Lung (tissue), 12 donors: ENCODE measurements around the gene ALPG. TPM values are rescaled to one million over a fixed set of nuclear protein-coding genes. Genes with fewer than 3 reads are reported as not detected.

ENCODE experiments used
- ATAC-seq: fragments of 200-7000 bp; cut with Tn5 transposase; one replicate; pipeline ENCODE4 v1.9.1; 2020; ENCODE audit warnings: moderate number of reproducible peaks; ENCODE audit not compliant: insufficient read depth, low FRiP score
- DNase-seq, 3 donors: peaks; one replicate each; pipeline ENCODE4 v3.0.0-alpha.2; 2013 to 2017
- H3K27ac ChIP-seq, 2 donors: one replicate each; pipeline ENCODE4 v1.5.1; 2013; ENCODE audit warnings: mild to moderate bottlenecking in 2 of 2, moderate library complexity in 2 of 2, control low read depth in 1 of 2, inconsistent platforms in 1 of 2, low read depth in 1 of 2, low read length in 1 of 2
- H3K27me3 ChIP-seq, 3 donors: one replicate each; pipeline ENCODE4 v1.5.1; 2013; ENCODE audit warnings: low read length in 2 of 3; ENCODE audit not compliant: control insufficient read depth in 3 of 3, insufficient read depth in 3 of 3
- H3K36me3 ChIP-seq, 4 donors: one replicate each; pipeline ENCODE4 v1.5.1; 2013; ENCODE audit warnings: low read length in 4 of 4, mild to moderate bottlenecking in 1 of 4, moderate library complexity in 1 of 4; ENCODE audit not compliant: control insufficient read depth in 4 of 4, insufficient read depth in 4 of 4
- H3K4me1 ChIP-seq, 5 donors: one replicate each; pipeline ENCODE4 v1.5.1; 2013; ENCODE audit warnings: low read length in 5 of 5, mild to moderate bottlenecking in 2 of 5, moderate library complexity in 1 of 5; ENCODE audit not compliant: control insufficient read depth in 5 of 5, insufficient read depth in 5 of 5
- H3K4me3 ChIP-seq: one replicate; pipeline ENCODE4 v1.5.1; 2013; ENCODE audit warnings: mild to moderate bottlenecking, control low read depth, moderate library complexity
- H3K9ac ChIP-seq, 2 donors: one replicate each; pipeline ENCODE4 v1.5.1; 2013; ENCODE audit warnings: low read length in 2 of 2, control low read depth in 1 of 2; ENCODE audit not compliant: insufficient read depth in 1 of 2
- H3K9me3 ChIP-seq, 4 donors: one replicate each; pipeline ENCODE4 v1.5.1; 2013; ENCODE audit warnings: low read length in 3 of 4, mild to moderate bottlenecking in 1 of 4, moderate library complexity in 1 of 4; ENCODE audit not compliant: control insufficient read depth in 4 of 4, insufficient read depth in 3 of 4
- whole genome bisulfite sequencing, 2 donors: extraction: QIAGEN DNeasy Blood & Tissue Kit; methylation state at CpG; one replicate each; pipeline ENCODE4 v1.1.7; 2013; 5-methylcytosine and 5-hydroxymethylcytosine counted together
- polyA plus RNA-seq, 2 donors: library from polyadenylated mRNA; stranded (reverse); fragments of 200-250 nt; gene quantifications; one replicate each; pipeline ENCODE4 v1.2.1, GENCODE V29; 2013
- total RNA-seq, 2 donors: library from RNA; depleted of rRNA in 1 of 2; stranded (reverse); fragments of >200 nt in 1 of 2; gene quantifications; one replicate each; pipeline ENCODE4 v1.2.1, GENCODE V29; 2014 to 2021
- TF ChIP-seq, protein P1 (sequence below): IDR thresholded peaks from 2 replicates; pipeline ENCODE4 v1.5.1; 2012; ENCODE audit warnings: mild to moderate bottlenecking; ENCODE audit errors: control extremely low read depth, extremely low read depth
- donor health status: control.
- donor health status: control.
- donor health status: Bipolar disorder and iron deficiency.
- donor health status: healthy.
- donor health status: DM: yes; HTN: yes; CAD: no.

ALPG gene
- total and polyA plus RNA-seq, 4 donors, result 0.14 to 1.2 (median 0.89) TPM

DNA sequence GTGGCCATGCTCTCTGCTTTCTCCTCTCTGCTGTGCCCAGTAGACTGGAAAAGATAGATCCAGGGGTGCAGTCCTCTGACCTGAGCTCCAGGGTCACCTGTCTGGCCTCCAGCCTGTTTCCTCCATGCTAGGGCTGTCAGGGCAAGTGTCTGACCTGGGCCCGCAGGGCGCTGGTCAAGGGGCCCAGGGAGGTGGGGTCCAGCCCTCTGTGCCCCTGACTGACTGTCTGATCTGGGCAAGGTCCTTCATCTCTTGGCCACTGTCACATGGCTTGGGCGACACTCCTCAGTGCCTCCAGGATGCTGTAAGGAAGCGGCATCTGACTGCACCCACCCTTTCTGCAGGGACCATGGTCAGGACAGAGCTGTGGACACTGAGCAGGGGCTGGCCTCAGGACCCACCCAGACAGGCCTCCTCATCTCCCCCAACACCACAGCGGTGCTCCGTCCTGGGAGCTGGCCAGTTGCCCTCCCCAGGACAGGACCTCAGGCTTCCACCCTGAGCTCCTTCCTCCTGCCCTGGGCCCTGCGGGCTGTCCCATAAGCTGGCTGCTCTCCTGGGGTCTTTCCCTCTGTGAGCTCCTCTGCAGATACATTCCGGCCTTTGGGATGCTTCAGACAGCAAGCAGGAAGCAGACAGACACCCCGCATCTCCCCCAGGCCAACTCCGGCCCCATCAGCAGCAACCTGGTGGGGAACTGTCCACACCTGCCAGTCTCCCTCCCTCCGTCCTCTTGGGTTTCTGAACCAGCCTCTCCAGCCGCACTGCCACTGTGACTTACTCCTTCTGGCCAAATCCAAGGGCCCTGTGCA is 28.1 kb downstream of the ALPG start:
- TF ChIP-seq, protein P1, sequence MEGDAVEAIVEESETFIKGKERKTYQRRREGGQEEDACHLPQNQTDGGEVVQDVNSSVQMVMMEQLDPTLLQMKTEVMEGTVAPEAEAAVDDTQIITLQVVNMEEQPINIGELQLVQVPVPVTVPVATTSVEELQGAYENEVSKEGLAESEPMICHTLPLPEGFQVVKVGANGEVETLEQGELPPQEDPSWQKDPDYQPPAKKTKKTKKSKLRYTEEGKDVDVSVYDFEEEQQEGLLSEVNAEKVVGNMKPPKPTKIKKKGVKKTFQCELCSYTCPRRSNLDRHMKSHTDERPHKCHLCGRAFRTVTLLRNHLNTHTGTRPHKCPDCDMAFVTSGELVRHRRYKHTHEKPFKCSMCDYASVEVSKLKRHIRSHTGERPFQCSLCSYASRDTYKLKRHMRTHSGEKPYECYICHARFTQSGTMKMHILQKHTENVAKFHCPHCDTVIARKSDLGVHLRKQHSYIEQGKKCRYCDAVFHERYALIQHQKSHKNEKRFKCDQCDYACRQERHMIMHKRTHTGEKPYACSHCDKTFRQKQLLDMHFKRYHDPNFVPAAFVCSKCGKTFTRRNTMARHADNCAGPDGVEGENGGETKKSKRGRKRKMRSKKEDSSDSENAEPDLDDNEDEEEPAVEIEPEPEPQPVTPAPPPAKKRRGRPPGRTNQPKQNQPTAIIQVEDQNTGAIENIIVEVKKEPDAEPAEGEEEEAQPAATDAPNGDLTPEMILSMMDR, result no peak
- no peaks in the 10 kb centered on the region for H3K4me1 ChIP-seq
- 90 to 96% methylated on average over 12 of the region's 12 CpGs for WGBS, 2 donors
- no peak for ATAC-seq
- no peak for DNase-seq
- no peak overlapping the region for H3K27ac ChIP-seq
- no peak overlapping the region for H3K9ac ChIP-seq
- H3K27me3 ChIP-seq, result peaks cover 0 to 8% (median 0%) of the 10 kb centered on the region in 3 donors
- no peaks in the 10 kb centered on the region for H3K9me3 ChIP-seq
- H3K4me3 ChIP-seq, result no peak overlapping the region
- no peaks in the 10 kb centered on the region for H3K36me3 ChIP-seq

DNA sequence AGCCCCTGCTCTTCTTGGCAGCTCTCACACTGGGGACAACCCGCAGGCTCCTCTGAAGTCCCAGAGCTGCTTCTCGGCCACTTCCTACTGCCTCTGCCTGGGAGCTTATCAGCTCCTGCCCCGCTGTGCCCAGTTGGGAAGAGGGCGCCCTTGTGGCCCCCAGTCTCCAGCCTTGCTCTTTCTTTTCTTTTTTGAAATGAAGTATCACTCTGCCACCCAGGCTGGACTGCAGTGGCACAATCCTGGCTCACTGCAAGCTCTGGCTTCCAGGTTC is 28.7 kb downstream of the ALPG start:
- Histone ChIP-seq H3K9ac (no peak overlapping the region), H3K9me3 (no peaks in the 10 kb centered on the region), H3K27me3 (peaks cover 0 to 8% (median 0%) of the 10 kb centered on the region in 3 donors), H3K4me1 (no peaks in the 10 kb centered on the region), H3K27ac (no peak overlapping the region), H3K36me3 (no peaks in the 10 kb centered on the region), H3K4me3 (no peak overlapping the region)
- DNase-seq (no peak), ATAC-seq (no peak)
- WGBS, 2 donors, result 89 to 92% methylated on average over 4 of the region's 4 CpGs
- TF ChIP-seq, protein P1, result no peak

DNA sequence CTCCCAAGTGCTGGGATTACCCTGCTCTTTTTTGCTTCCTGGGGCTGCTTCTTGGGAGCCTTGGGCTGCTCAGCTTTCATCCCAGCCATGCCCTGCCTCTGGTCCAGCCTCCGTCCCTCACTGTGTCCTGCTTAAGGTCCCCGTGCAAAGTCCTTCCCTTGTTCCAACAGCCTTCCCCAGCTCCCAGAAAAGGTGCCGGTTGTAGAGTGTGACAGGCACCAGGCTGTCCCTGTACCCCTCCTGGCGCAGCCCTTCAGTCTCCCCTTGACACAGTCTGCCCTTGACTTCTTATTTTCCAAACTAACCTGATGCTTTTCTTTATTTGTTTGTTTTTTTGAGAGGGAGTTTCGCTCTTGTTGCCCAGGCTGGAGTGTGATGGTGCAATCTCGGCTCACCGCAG is 29.2 kb downstream of the ALPG start:
- TF ChIP-seq, protein P1, result no peak
- no peak for ATAC-seq
- Histone ChIP-seq H3K4me3 (no peak overlapping the region), H3K4me1 (no peaks in the 10 kb centered on the region), H3K9me3 (no peaks in the 10 kb centered on the region), H3K27ac (no peak overlapping the region), H3K36me3 (no peaks in the 10 kb centered on the region), H3K9ac (no peak overlapping the region), H3K27me3 (peaks cover 0 to 5% (median 0%) of the 10 kb centered on the region in 3 donors)
- WGBS, 2 donors, result 88 to 91% methylated on average over 7 of the region's 7 CpGs
- DNase-seq, result no peak
